Stimulated activated CD4-positive, alpha-beta T cell treated with anti-CD3 and anti-CD28 coated beads, Interleukin-15, amount 100 ng/mL, for 24 hours (primary cell): ENCODE results near the gene PC.
"Not testable (repeated sequence)": the region's sequence is repeated elsewhere in the genome, so short reads cannot be mapped to it uniquely, and the experiment has no call there.

Experiments used
- DNase-seq: peaks from one replicate; pipeline ENCODE4 v3.0.0-alpha.2; 2020

The PC gene

DNA sequence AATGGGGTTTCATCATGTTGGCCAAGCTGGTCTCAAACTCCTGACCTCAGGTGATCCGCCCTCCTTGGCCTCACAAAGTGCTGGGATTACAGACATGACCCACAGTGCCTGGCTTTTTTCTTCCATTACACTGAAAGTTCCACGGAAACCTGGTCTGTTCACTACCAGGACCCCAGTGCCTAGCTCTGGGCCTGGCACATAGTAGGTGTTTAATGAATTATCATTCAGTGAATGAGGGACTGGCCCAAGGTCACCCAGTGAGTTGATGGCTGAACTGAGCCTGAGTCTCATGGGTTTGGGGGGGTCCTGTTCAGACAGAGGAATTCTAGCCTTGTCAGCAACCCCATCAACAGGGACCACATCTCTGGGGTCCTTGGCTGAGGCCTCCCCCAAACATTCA, 20.0 kb upstream of the PC start:
- no peak for DNase-seq

DNA sequence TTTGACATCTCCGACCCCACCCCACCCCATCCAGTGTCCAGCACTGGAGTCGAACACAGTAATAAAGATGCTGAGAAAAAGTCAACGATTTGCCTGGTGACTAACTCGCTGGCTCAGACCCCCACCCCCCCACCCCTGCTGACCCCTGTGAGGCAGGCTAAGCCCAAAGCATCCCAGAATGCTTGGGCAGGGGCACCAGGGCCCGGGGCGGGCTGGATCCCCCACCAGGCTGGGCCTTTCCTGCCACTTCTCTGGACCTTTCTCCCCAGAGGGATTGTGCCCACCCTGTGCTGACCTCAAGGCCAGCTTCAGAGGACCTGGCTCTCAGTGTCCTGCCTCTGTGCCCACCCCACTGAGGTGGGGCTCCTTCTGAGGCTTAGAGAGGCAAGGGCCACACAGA, 18.7 kb upstream of the PC start:
- no peak for DNase-seq

DNA sequence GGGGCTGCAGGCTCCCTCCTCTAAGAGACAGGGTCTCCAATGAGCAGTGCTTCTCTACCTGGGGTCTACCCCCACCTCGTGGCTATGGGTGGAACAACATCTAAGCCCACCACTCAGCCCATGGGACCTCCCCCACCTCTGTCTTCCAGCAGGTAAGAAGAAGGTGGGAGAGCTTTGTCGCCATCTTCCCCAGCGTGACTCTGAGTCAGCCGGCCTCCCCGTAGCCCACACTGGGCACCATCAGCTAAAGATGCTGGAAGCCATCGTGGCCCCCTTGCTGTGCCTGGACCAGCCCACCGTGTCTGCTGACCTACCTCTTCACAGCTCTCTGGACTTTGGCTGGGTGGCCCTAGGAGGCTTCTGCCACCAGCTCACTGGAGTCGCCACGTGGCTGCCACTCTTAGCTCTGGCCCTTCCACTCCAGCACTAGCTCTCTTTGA, 17.9 kb upstream of the PC start:
- DNase-seq = peak; percentile 45

DNA sequence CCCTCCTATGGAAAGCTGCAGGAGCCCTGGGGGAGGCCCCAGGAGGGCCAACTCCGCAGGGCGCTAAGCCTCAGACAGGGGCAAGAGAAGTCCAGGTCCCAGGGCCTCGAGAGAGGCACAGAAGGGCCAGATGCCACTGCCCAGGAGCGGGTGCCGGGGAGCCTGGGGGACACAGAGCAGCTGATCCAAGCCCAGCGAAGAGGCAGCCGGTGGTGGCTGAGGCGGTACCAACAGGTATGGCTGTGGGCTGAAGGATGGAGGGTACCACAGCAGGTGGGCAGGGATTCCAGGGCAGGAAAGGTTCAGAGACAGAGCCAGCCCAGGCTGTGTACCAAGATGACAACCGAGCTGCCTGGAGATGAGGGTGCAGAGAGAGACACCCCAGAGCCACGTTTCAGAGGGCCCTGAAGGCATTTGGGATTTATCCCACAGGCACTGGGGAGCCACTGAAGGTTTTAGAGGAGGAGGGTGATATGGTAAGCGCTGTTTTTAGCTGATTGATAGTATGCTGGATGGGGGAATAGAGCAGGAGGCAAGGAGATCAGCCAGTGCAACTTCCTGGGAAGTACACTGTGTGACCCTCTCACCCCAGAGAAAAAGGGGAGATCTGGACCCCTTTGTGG, 17.3 kb upstream of the PC start:
- no peak for DNase-seq

DNA sequence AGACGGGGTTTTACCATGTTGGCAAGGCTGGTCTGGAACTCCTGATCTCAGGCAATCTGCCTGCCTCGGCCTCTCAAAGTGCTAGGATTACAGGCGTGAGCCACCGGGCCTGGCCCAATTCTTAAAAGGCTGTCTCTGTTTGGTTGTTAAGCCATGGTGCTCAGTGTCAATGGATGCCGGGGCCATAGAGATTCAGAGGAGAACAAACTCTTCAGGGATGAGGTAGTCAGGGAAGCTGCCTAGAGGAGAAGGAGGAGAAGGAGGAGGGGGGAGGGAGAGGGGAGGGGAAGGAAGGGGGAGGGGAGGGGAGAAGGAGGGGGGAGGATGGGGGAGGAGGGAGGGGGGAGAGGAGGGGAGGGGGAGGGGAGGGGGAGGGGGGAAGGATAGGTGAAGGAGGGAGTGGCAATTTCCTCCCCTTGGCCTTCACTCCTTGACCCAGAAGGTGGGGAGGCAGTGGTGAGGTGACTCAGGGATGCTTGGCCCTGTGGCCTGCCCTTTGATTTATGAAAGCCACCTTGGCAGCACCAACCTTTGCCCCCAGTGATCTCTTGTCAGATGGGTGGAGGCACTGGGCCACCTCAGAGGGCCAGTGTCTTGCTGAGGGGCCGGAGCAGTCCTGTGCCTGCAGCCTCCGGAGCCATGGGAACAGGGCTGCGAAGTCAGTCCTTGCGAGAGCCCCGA, 16.7 kb upstream of the PC start, which contains the start of gene C11orf86:
Gene C11orf86, plus strand, starts transcription at position 581 of the 681 bp plus-strand sequence. Its CDS starts 59 bp downstream, at position 640.
- DNase-seq = no peak

DNA sequence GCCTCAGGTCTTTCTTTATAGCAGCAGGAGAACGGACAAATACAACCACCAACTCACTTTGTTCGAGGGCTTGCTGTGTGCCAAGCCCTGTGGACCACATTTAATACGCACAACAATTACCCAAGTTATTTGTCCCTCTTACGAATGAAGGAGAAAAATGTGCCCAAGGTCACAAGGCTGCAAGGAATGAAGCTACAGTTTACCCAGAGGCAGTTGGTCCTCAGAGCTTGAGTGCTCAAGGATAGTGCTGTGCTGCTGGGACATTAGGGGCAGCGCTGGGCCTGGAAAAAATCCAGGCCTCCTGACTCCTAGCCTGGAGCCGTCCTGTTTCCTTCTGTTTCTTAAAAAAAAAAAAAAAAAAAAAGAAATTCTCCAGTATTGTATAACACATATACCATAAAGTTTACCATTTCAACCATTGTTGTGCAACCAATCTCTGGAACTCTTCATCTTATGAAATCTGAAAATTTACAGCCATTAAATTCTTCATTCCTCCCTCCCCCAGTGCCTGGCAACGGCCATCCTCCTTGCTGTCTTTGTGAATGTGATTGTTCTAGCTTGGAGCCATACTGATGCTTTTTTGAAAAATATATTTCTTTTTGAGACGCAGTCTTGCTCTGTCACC, 15.9 kb upstream of the PC start:
- no peak for DNase-seq

DNA sequence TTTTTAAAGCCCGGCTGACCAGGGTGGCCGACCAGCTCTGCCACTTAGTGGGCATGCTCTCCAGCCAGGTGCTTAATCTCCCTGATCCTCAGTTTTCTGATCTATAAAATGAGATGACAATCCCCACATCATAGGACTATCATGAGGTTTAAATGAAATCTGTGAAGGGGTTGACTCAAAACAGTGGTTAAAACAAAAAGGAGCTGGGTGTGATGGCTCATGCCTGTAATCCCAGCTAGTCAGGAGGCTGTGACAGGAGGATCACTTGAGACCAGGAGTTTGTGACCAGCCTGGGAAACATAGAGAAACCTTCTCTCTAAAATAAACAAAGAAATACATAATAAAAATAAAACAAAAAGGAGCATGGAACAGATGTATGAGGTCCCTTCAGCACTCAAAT, 13.3 kb upstream of the PC start:
- DNase-seq = no peak

DNA sequence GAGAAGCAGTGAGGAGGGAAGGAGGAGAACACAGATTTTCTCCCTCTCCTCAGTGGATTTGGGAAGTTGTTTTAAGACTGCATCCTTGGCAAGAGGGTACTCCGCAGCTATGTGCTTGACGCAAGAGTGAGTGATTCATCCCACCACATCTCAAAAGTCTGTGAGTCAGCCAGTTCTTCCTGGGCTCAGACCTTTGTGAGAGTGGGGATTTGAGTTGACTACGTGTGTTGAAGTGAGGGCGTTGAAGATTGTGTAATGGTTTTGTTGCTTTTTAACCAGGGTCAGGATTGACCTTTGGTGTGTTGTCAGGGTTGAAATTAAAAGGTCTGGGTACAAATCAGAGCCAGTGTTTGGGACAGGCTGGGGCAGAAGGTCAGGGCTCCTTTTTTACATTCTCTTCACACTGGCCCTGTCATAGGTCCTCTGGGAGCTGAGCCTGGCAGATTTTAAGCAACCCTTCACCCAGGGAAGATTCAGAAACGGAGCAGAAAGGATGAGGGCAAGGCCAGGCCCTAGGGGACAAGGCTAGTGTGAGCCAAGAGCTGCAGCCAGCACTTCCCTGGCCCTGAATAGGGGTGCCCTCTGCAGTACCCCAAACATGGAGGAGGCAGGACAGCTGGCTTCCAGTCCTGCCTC, 12.7 kb upstream of the PC start:
- peak; percentile 44 for DNase-seq

DNA sequence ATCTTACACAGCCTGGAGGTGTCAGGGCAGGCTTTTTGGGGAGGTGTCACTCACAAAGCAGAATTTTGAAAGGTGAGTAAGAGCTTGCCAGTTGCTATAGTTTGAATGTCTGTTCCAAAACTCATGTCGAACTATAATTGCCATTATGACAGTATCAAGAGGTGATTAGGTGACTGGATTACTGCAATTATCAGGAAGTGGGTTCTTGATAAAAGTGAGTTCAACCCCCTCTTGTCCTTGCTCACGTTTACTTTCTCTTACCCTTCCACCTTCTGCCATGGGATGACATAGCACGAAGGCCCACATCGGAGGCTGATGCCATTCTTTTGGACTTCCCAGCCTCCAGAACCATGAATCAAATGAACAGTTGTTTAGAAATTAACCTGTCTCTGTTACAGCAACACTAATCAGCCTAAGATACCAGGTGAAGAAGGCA, 12.2 kb upstream of the PC start:
- DNase-seq = no peak

DNA sequence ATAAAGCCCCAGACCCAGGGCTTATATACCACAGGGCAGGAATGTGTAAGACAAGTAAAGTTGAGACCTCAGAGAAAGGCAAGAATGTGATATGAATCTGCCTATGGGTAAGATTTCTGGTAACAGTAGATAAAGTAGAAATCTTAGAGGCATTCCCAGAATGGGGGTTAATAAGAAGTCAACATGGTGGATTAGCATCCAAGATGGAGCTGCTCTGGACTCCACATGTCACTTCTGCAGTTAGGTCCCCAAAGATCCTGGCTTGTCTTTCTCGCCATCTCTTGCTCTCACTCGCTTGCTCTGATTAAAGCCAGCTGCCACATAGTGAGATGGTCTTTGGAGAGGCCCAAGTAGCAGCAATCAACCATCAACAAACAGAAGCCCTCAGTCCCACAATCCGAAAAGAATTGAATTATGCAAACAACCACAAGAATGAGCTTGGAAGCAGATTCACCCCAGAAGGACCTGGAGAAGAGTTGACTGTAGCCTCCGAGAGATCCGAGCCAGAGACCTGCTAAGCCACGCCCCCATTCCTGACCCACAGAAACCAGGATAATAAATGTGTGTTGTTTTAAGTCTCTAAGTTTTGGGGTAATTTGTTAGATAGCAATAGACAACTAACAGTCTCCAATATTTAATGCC, 11.5 kb upstream of the PC start:
- DNase-seq = no peak

DNA sequence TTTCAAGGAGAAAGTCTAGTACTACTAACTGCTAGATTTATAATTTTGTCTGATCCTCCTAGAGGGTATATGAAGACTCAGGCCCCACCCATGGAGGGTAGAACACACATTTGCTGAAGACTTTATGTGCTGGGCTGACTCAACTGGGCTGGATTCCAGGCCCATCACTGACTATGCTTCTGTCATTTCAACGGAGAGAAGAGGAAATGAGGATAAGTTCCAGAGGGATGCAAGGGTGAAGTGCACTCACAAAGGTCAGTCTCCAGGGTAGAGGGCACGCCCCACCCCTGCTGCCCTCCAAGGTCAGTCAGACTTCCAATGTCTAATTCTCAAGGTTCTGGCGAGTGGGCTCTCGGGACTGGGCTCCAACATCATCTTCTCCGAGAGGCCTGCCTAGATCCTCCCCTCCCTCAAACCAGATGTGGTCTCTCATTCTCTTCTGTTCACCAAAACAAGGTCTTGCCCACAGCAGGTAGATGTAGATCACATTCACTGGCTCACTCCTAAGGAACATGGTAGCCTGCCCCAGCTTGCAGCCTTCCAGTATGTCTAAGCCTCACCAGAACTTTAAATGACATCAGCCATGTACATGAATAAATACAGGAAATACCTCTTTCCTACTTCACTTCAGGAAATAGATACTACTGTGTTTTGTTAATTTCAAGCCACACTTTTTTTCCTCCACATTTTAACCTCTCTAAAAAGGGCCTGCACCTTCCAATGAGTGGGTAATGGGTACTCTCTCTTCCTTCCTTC, 9.7 kb upstream of the PC start:
- no peak for DNase-seq

DNA sequence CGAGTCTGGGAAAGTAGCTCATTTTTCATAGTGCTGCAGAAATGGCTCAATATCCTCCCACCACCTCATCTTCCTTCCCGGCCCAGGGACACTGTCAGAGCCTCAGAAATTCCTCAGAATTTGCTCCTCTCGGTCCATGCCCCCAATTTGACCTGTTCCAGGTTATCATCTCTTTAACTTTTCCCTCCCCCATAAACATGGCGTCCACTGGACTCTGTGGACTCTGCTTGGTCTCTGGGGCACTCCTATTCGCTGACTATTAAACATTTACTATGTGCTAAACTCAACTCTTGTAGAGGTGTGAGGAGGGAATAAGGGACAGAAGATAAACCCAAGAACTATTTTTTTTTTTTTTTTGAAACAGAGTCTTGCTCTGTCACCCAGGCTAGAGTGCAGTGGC, 8.2 kb upstream of the PC start:
- no peak for DNase-seq

DNA sequence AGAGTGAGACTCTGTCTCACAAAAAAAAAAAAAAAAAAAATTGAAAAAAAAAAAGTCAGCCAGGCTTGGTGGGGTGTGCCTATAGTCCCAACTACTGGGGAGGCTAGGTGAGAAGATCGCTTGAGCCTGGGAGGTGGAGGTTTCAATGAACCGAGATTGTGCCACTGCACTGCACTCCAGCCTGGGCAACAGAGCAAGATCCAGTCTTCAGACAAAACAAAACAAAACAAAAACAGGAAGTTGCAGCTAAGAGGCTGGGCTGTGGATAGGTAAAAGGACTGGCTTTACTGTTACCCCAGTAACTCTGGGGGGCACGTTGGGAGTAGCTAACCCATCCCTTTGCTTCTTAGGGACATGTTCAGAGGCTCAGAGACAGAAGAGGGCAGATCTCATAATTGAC, 6.3 kb upstream of the PC start:
- DNase-seq = no peak

DNA sequence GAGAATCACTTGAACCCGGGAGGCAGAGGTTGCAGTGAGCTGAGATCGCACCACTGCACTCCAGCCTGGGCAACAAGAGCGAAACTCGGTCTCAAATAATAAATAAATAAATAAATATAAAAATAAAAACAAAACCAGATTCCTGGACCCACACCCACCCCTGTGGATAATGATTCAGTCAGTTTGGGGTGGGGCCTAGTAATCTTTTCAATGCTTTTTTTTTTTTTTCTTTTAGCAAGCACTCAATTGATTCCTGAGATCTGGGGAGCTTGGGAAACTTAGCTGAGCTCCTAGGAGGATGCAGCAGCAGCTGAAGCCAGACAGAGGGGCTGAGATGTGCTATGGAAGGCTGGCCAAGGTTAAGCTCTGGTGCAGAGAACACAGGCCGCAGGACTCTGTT, 4.6 kb upstream of the PC start:
- no peak for DNase-seq

DNA sequence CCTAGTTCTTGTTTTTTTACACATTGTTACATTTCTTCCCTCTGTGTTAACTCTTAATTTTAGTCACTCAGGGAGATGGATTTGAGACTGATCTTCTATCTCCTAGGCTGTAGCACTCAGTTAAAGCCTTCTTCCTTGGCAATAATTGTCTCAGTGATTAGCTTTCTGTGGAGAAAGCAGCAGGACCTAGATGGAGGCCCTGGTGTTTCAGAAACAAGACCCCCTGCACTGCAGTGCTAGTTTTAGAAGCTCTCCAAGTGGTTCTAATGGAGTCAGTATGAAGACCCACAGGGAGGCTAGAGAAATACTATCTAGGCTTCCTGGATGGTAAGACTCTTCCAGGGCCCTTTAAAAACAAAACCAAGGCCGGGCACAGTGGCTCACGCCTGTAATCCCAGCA, 4.1 kb upstream of the PC start:
- no peak for DNase-seq

DNA sequence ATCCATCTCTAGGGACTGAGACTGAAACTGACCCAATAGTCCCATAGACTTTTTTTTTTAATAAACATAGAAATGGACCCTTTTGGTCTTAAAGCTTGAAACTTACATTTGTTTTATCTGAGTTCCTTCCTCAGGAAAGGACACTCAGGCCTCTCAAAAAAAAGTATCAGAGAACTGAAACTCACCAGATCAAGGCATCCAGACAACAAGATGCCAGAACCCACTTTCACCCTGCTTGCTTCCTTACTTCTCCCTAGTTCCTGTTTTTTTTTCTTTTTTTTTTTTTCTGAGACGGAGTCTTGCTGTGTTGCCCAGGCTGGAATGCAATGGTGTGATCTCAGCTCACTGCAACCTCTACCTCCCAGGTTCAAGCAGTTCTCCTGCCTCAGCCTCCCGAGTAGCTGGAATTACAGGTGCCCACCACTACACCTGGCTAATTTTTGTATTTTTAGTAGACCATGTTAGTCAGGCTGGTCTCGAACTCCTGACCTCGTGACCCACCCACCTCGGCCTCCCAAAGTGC, 3.6 kb upstream of the PC start:
- DNase-seq = not testable (repeated sequence)

DNA sequence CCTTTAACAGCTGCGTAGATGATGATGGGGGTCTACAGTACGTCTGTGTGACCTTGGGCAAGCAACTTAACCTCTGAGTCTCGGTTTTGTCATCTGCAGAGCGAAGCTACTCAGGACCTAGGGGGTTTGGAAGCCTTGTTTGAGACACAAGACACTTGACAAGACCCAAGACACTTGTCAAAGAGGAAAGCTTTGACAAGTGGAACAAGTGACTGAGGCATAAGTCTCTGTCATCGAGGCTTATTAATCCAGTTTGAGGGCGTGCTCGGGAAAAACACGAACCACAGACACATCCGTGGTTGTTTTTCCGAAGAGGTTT, 732 bp upstream of the PC start:
- DNase-seq = no peak

DNA sequence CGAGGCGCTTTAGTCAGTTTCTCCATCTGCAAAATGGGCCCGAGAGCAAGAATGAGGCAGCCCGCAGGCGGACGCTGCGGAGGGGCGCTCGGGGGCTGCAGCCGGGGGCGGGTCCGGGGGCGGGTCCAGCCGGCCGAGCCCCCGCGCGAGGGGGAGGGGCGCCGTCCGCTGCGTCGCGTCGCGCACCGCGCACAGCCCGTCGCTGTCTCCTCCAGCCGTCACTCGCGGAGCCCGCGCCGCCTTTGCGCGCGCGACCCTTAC, 282 bp downstream of the PC start:
- DNase-seq = no peak

DNA sequence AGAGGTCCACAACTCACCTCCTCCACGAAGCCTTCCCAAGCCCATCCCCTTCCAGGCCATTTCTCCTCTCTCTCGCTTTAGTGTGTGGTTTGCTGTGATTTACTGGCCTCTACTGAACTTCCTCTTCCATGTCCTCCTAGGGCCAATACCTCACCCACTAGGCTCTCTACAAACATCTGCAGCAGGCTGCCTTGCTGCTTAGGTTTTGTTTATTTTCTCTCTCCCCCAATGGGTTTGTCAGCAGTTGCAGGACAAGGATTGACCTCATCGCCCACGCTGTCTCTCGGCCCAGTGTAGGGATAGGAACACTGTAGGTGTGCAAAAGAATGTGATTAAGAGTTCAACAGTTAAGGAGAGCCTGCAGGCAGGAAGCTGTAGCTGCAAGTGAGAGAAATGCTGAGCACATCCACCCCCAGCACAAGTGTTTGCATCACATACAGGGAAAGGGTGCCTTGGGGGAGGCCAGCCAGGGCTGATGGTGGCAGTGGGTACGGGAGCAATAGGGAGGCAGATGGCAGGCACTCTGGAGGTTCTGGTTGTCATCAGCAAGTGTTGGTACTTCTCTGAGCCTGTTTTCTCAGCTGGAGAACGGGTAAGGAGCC, 1.4 kb downstream of the PC start:
- no peak for DNase-seq

DNA sequence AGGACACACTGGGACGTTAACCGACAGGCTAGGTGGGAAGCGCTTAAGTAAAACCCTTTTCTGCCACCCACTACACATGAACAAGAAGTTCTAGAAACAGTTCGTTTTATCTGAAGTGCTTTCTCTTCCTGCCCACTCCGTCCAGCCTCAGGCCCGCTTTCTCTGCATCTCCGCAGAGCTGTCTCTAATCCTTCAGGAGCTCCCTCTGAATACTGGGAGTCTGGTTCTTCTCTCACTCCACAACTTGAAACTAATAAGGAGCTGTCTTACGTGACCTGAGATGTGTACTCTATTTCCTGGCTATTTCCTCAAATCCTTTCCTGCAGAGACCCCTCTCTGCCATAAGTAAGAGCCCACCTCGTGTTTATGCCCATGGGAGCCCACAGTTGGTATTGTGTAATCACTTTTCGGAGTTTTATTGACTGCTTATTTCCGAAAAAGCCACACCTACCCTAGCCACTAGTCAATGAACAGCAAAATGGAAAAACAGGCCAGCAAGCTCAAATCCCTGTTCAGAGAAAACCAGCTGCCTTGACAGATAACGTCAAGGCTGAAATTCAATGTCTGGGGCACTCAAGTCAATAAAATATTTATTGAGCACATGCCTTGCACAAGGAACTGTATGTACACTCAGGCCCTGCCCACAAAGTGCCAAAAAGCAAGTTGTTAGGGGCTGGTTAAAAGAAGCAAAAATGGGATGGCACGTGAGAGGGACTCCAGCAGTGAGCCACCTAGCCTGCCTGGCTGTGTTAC, 4.9 kb downstream of the PC start:
- no peak for DNase-seq

DNA sequence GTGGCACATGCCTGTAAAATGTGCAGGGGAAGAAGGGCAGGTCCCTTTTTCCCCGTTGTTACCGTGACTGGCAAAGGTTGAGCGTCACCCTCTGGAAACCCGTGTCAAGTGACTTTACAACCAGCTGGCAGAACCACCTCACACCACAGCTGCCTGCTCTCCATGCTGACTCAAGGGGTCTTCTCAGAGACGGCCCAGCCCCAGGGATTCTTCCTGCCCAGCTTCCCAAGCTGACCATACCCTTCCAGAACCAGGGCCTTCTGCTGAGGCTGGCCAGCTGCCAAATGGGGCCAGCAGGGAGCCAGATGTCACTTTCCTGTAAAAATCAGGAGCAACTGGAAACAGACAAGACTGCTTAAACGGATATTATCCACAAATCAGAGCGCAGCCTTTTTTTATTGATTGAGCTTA, 6.3 kb downstream of the PC start:
- no peak for DNase-seq

DNA sequence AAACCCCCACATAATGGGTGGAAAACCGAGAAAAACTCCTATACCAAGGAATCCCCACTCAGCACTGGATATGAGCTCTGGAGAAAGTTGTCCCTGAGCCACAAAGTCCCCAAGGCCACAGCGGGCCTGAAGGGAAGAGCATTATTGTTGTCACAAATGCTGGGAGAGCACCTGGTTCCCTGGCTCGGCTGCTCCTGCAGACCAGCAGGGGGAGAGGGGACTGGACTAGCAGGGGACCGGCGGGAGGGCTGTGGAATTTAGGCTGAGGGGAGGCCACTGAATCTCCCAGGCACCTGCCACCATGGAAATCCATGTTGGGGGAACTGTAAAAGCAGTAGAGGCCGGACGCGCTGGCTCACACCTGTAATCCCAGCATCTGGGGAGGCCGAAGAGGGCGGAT, 7.0 kb downstream of the PC start:
- DNase-seq = no peak
